DMS79 (cell line): ENCODE measurements around the gene ARMC2.
"Not testable (repeated sequence)": the region's sequence is repeated elsewhere in the genome, so short reads cannot be mapped to it uniquely, and the experiment has no call there.

ENCODE experiments used
- DNase-seq: peaks from one replicate; lab custom pipeline; 2025; lab: John Stamatoyannopoulos, UW

Gene ARMC2

GRCh38 chr6:108952776-108953486 is 104.7 kb downstream of the ARMC2 start:
- DNase-seq = no peak

GRCh38 chr6:108953681-108954080 is 105.5 kb downstream of the ARMC2 start:
- no peak for DNase-seq

GRCh38 chr6:108955329-108955949 is 107.2 kb downstream of the ARMC2 start:
- no peak for DNase-seq

- no peak for DNase-seq
These were observed 109.0 kb downstream of the ARMC2 start for GRCh38 chr6:108957221-108957620.

- no peak for DNase-seq
These were observed 110.9 kb downstream of the ARMC2 start for GRCh38 chr6:108958900-108959770.

- no peak for DNase-seq
These were observed 111.9 kb downstream of the ARMC2 start for GRCh38 chr6:108959972-108960582.

GRCh38 chr6:108960601-108961000 is 112.4 kb downstream of the ARMC2 start:
- DNase-seq = no peak

GRCh38 chr6:108961077-108961476 is 112.9 kb downstream of the ARMC2 start:
- DNase-seq = no peak

GRCh38 chr6:108961985-108962384 is 113.8 kb downstream of the ARMC2 start:
- DNase-seq = no peak

GRCh38 chr6:108966251-108966650 is 118.0 kb downstream of the ARMC2 start:
- no peak for DNase-seq

GRCh38 chr6:108966855-108967755 is 118.9 kb downstream of the ARMC2 start:
- no peak for DNase-seq

GRCh38 chr6:108968325-108969316 is 120.4 kb downstream of the ARMC2 start:
- no peak for DNase-seq

GRCh38 chr6:108969776-108970175 is 121.6 kb downstream of the ARMC2 start:
- DNase-seq = no peak

GRCh38 chr6:108974201-108974600 is 126.0 kb downstream of the ARMC2 start:
- no peak for DNase-seq

- DNase-seq = not testable (repeated sequence)
These were observed 130.4 kb downstream of the ARMC2 start for GRCh38 chr6:108978638-108979037.

GRCh38 chr6:108982154-108983113 is 134.2 kb downstream of the ARMC2 start:
- DNase-seq = no peak

GRCh38 chr6:108983151-108983550 is 134.9 kb downstream of the ARMC2 start:
- DNase-seq = no peak

GRCh38 chr6:108985301-108985700 is 137.1 kb downstream of the ARMC2 start:
- DNase-seq = no peak

- DNase-seq = no peak
These were observed 138.9 kb downstream of the ARMC2 start for GRCh38 chr6:108987156-108987555.
